Measurements from ENCODE around the gene YPEL3. TPM values are rescaled to one million over a fixed set of nuclear protein-coding genes. Genes with fewer than 3 reads are reported as not detected.

Gene YPEL3
- polyA plus RNA-seq (76.9 and 90.1 TPM in 2 replicates), polyA minus RNA-seq (22.4 and 26.4 TPM in 2 replicates)

GRCh38 chr16:30096105-30096861, at the start of gene YPEL3:
TSS of gene YPEL3 (minus strand) at chr16:30096213. CDS start at chr16:30095482, 731 bp downstream.
- H3K4me2 ChIP-seq (ENCODE audit: low read length) = peak within 1 kb of the TSS; percentile 95
- peak within 1 kb of the TSS; percentile 96 for H3K9ac ChIP-seq (ENCODE audit: low read length)
- H3K9me2 ChIP-seq (ENCODE audit: insufficient read depth, low read length) = no peaks in the 10 kb centered on the region
- H4K20me1 ChIP-seq (ENCODE audit: insufficient read depth) = no peaks in the 10 kb centered on the region
- H3K27ac ChIP-seq (ENCODE audit: low read length) = peak within 1 kb of the TSS; percentile 100
- H3F3A ChIP-seq (ENCODE audit: insufficient read depth, low read length, poor library complexity, severe bottlenecking) = peaks cover 3% of the 10 kb centered on the region
- peak; percentile 71 for TF ChIP-seq POLR2AphosphoS5 (IDR thresholded peaks at IDR 0.05)
- TF ChIP-seq REST (IDR thresholded peaks at IDR 0.05; ENCODE audit: borderline replicate concordance) = peak; percentile 91
- no peak for TF ChIP-seq SMC3 (conservative IDR thresholded peaks at IDR 0.05; ENCODE audit: poor library complexity)
- peak; percentile 13 for TF ChIP-seq EP300 (conservative IDR thresholded peaks at IDR 0.05; ENCODE audit: poor library complexity, severe bottlenecking)
- TF ChIP-seq MXI1 (conservative IDR thresholded peaks at IDR 0.05; ENCODE audit: poor library complexity, severe bottlenecking) = peak; percentile 60
- peak; percentile 27 for TF ChIP-seq RAD21 (conservative IDR thresholded peaks at IDR 0.05)
- TF ChIP-seq, protein P1, sequence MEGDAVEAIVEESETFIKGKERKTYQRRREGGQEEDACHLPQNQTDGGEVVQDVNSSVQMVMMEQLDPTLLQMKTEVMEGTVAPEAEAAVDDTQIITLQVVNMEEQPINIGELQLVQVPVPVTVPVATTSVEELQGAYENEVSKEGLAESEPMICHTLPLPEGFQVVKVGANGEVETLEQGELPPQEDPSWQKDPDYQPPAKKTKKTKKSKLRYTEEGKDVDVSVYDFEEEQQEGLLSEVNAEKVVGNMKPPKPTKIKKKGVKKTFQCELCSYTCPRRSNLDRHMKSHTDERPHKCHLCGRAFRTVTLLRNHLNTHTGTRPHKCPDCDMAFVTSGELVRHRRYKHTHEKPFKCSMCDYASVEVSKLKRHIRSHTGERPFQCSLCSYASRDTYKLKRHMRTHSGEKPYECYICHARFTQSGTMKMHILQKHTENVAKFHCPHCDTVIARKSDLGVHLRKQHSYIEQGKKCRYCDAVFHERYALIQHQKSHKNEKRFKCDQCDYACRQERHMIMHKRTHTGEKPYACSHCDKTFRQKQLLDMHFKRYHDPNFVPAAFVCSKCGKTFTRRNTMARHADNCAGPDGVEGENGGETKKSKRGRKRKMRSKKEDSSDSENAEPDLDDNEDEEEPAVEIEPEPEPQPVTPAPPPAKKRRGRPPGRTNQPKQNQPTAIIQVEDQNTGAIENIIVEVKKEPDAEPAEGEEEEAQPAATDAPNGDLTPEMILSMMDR (IDR thresholded peaks at IDR 0.05; ENCODE audit: poor library complexity, severe bottlenecking) = no peak
- TF ChIP-seq EZH2 (IDR thresholded peaks at IDR 0.05; ENCODE audit: borderline replicate concordance, insufficient read depth, low read length, poor library complexity, severe bottlenecking) = no peak
- TF ChIP-seq TAF1 (IDR thresholded peaks at IDR 0.05; ENCODE audit: low read depth) = peak; percentile 39
- no peaks in the 10 kb centered on the region for H3K27me3 ChIP-seq (ENCODE audit: insufficient read depth, low read depth, low read length)
- H3K36me3 ChIP-seq (ENCODE audit: insufficient read depth, low read length) = peaks cover 8% of the 10 kb centered on the region
- peaks cover 44% of the 10 kb centered on the region for H3K79me2 ChIP-seq (replicated peaks; ENCODE audit: insufficient read depth, low read length)
- H3K9me3 ChIP-seq (ENCODE audit: low read length) = no peaks in the 10 kb centered on the region
- H2AFZ ChIP-seq (ENCODE audit: low read depth, low read length) = peak within 1 kb of the TSS; percentile 67
- peak within 1 kb of the TSS; percentile 86 for H3K4me3 ChIP-seq (ENCODE audit: low read length)

GRCh38 chr16:30145657-30146056, 49.6 kb upstream of the YPEL3 start:
- H3K27me3 ChIP-seq (ENCODE audit: insufficient read depth, low read depth, low read length) = no peaks in the 10 kb centered on the region
- H3K9me3 ChIP-seq (ENCODE audit: low read length) = no peaks in the 10 kb centered on the region
- H3K36me3 ChIP-seq (ENCODE audit: insufficient read depth, low read length) = no peaks in the 10 kb centered on the region
- TF ChIP-seq EP300 (conservative IDR thresholded peaks at IDR 0.05; ENCODE audit: poor library complexity, severe bottlenecking) = no peak
- no peak for TF ChIP-seq TAF1 (IDR thresholded peaks at IDR 0.05; ENCODE audit: low read depth)
- TF ChIP-seq REST (IDR thresholded peaks at IDR 0.05; ENCODE audit: borderline replicate concordance) = no peak
- TF ChIP-seq EZH2 (IDR thresholded peaks at IDR 0.05; ENCODE audit: borderline replicate concordance, insufficient read depth, low read length, poor library complexity, severe bottlenecking) = no peak
- TF ChIP-seq SMC3 (conservative IDR thresholded peaks at IDR 0.05; ENCODE audit: poor library complexity) = no peak
- no peak for TF ChIP-seq RAD21 (conservative IDR thresholded peaks at IDR 0.05)
- TF ChIP-seq, protein P1 (IDR thresholded peaks at IDR 0.05; ENCODE audit: poor library complexity, severe bottlenecking) = no peak
- TF ChIP-seq POLR2AphosphoS5 (IDR thresholded peaks at IDR 0.05) = no peak
- H3K27ac ChIP-seq (ENCODE audit: low read length) = no peak overlapping the region
- H2AFZ ChIP-seq (ENCODE audit: low read depth, low read length) = no peak overlapping the region
- H3F3A ChIP-seq (ENCODE audit: insufficient read depth, low read length, poor library complexity, severe bottlenecking) = no peaks in the 10 kb centered on the region
- no peak overlapping the region for H3K4me2 ChIP-seq (ENCODE audit: low read length)
- no peaks in the 10 kb centered on the region for H3K79me2 ChIP-seq (replicated peaks; ENCODE audit: insufficient read depth, low read length)
- no peak overlapping the region for H3K9ac ChIP-seq (ENCODE audit: low read length)
- no peaks in the 10 kb centered on the region for H4K20me1 ChIP-seq (ENCODE audit: insufficient read depth)
- H3K4me3 ChIP-seq (ENCODE audit: low read length) = no peak overlapping the region
- no peaks in the 10 kb centered on the region for H3K9me2 ChIP-seq (ENCODE audit: insufficient read depth, low read length)

All from neural cell (in vitro differentiated cells).